Astrocyte of the cerebellum (primary cell): ENCODE results near the gene PDZK1.
"Not testable (repeated sequence)": the region's sequence is repeated elsewhere in the genome, so short reads cannot be mapped to it uniquely, and the experiment has no call there.

Experiments used
- DNase-seq: peaks from one replicate; pipeline ENCODE4 v3.0.0-alpha.2; 2011; ENCODE audit warnings: low read depth
- H3K4me3 ChIP-seq: 2 replicates; pipeline ENCODE4 v1.5.1; 2011; ENCODE audit warnings: mild to moderate bottlenecking, low read depth, low read length, moderate library complexity
- CTCF ChIP-seq: IDR thresholded peaks from 2 replicates; pipeline ENCODE4 v1.5.1; 2012; ENCODE audit warnings: low read length, low read depth, moderate library complexity, mild to moderate bottlenecking; ENCODE audit errors: missing control alignments
- in situ Hi-C: cut with HindIII; loops from 2 replicates; pipeline ENCODE4 v1.10.0; 2017; ENCODE audit warnings: low sequenced_read_pairs

PDZK1 gene

GRCh38 chr1:145730900-145731299 is 23.7 kb upstream of the PDZK1 start:
- TF ChIP-seq CTCF = no peak
- in situ Hi-C loops = no loop called here
- no peak for DNase-seq
- no peak overlapping the region for H3K4me3 ChIP-seq

- in situ Hi-C loops = no loop called here
- no peak overlapping the region for H3K4me3 ChIP-seq
- no peak for DNase-seq
- no peak for TF ChIP-seq CTCF
Observed at GRCh38 chr1:145730467-145730866, 23.3 kb upstream of the PDZK1 start.

GRCh38 chr1:145729666-145730436 is 22.7 kb upstream of the PDZK1 start:
- H3K4me3 ChIP-seq = no peak overlapping the region
- in situ Hi-C loops = no loop called here
- no peak for TF ChIP-seq CTCF
- no peak for DNase-seq

GRCh38 chr1:145729196-145729595 is 22.0 kb upstream of the PDZK1 start:
- no peak for TF ChIP-seq CTCF
- H3K4me3 ChIP-seq = no peak overlapping the region
- DNase-seq = no peak
- in situ Hi-C loops = no loop called here

GRCh38 chr1:145726193-145726592 is 19.0 kb upstream of the PDZK1 start:
- in situ Hi-C loops, DNase-seq, H3K4me3 ChIP-seq: not testable (repeated sequence)

GRCh38 chr1:145720878-145721671 is 13.9 kb upstream of the PDZK1 start:
- in situ Hi-C loops = no loop called here
- DNase-seq = no peak
- peak overlapping the region; percentile 34 for H3K4me3 ChIP-seq
- TF ChIP-seq CTCF = peak; percentile 78

GRCh38 chr1:145720556-145720877 is 13.3 kb upstream of the PDZK1 start:
- no peak for TF ChIP-seq CTCF
- in situ Hi-C loops = no loop called here
- no peak for DNase-seq
- no peak overlapping the region for H3K4me3 ChIP-seq
